Cardiac septum (tissue), 1 donor: Measurements from ENCODE around the gene ZNG1A. TPM values are rescaled to one million over a fixed set of nuclear protein-coding genes. Genes with fewer than 3 reads are reported as not detected.

Experiments
- total RNA-seq: library from RNA; stranded (reverse); fragmentation: NEBNext Ultra II Directional; extraction: Animal tissue kit (Norgen Biotek cat#: 25700); gene quantifications from one replicate; pipeline ENCODE4 v1.2.1, GENCODE V29; 2021
- donor health status: DM: no; HTN: no; CAD: no.

Gene ZNG1A
- total RNA-seq, 1 donor from 2014 or later, result 15.5 TPM

Other genes with a start within 250 kb of the ZNG1A start
- 8.7 TPM for gene WASHC1, start 149.6 kb downstream of the ZNG1A start, total RNA-seq
- not detected for gene FOXD4, start 60.6 kb downstream of the ZNG1A start, total RNA-seq
- gene DOCK8, start 35.8 kb upstream of the ZNG1A start, total RNA-seq, result 2.4 TPM